ENCODE data around the gene TRIO.

TRIO gene

DNA sequence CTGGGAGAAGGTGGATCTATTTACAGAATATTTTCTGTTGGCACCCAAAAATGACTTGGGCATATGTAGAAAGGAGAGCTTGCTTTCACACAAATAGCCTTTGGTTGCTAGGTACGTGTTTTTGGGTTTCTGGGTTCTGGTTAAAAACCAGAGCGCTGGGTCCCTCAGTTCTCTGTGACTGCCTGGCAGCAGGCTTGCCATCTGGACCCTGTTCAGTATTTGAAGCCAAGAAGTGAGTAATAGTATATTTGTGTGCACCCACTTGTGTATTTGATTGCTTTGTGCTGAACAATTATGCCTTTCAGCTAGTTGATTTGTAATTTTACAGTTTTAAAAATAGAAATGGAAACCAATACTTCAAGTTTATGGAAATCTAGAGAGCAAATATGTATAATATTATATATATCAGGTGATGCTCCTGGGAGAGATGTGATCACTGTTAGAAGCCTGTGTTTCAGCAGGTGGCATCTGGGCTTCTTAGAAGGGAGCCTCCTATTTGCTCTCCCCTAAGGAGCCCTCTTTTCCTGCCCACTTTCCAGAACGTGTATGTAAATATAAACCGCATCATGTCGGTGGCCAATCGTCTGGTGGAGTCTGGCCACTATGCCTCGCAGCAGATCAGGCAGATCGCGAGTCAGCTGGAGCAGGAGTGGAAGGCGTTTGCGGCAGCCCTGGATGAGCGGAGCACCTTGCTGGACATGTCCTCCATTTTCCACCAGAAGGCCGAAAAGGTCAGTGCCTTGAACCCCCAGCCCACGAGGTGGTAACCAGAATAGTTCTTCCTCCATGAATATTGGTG is 153.6 kb downstream of the TRIO start:
- H3K36me3 ChIP-seq, result peaks cover 37 to 49% (median 46%) of the 10 kb centered on the region in 3 donors
- H3K4me3 ChIP-seq, result no peak overlapping the region
- no peak for DNase-seq
- no peaks in the 10 kb centered on the region for H3K27me3 ChIP-seq
- TF ChIP-seq, protein P1, sequence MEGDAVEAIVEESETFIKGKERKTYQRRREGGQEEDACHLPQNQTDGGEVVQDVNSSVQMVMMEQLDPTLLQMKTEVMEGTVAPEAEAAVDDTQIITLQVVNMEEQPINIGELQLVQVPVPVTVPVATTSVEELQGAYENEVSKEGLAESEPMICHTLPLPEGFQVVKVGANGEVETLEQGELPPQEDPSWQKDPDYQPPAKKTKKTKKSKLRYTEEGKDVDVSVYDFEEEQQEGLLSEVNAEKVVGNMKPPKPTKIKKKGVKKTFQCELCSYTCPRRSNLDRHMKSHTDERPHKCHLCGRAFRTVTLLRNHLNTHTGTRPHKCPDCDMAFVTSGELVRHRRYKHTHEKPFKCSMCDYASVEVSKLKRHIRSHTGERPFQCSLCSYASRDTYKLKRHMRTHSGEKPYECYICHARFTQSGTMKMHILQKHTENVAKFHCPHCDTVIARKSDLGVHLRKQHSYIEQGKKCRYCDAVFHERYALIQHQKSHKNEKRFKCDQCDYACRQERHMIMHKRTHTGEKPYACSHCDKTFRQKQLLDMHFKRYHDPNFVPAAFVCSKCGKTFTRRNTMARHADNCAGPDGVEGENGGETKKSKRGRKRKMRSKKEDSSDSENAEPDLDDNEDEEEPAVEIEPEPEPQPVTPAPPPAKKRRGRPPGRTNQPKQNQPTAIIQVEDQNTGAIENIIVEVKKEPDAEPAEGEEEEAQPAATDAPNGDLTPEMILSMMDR (IDR thresholded peaks at IDR 0.05), result no peak
- H3K27ac ChIP-seq, result no peak overlapping the region
- H3K4me1 ChIP-seq, result peaks cover 0 to 17% (median 10%) of the 10 kb centered on the region in 4 donors
- intact Hi-C loops (cut with DNase I; ENCODE audit: low total_unique reads), result no loop called here
- H3K9me3 ChIP-seq, result no peaks in the 10 kb centered on the region

DNA sequence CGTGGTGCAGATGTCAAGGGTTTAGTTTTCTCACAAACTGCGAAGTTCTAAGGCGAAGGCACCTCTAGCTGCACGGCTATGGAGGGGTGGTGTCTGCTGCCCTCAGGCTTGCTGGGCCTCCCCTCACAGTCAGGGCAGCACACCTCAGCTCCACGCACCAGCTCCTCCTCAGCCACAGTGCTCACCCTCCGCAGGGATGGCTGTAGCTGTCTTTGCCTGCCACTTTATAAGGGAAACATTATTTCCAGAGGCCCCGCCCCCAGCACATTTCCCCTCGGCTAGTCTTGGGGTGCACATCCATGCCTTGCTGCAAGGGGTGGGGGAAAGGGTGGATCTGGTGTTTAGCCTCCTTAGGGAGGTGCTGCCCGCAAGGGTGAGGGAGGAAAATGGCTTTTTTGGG is 154.6 kb downstream of the TRIO start:
- intact Hi-C loops (cut with DNase I; ENCODE audit: low total_unique reads), result no loop called here
- Histone ChIP-seq H3K27ac (no peak overlapping the region), H3K36me3 (peaks cover 37 to 49% (median 46%) of the 10 kb centered on the region in 3 donors), H3K4me3 (no peak overlapping the region), H3K4me1 (peaks cover 0 to 17% (median 10%) of the 10 kb centered on the region in 4 donors), H3K27me3 (no peaks in the 10 kb centered on the region), H3K9me3 (no peaks in the 10 kb centered on the region)
- no peak for DNase-seq
- TF ChIP-seq, protein P1 (IDR thresholded peaks at IDR 0.05), result no peak

DNA sequence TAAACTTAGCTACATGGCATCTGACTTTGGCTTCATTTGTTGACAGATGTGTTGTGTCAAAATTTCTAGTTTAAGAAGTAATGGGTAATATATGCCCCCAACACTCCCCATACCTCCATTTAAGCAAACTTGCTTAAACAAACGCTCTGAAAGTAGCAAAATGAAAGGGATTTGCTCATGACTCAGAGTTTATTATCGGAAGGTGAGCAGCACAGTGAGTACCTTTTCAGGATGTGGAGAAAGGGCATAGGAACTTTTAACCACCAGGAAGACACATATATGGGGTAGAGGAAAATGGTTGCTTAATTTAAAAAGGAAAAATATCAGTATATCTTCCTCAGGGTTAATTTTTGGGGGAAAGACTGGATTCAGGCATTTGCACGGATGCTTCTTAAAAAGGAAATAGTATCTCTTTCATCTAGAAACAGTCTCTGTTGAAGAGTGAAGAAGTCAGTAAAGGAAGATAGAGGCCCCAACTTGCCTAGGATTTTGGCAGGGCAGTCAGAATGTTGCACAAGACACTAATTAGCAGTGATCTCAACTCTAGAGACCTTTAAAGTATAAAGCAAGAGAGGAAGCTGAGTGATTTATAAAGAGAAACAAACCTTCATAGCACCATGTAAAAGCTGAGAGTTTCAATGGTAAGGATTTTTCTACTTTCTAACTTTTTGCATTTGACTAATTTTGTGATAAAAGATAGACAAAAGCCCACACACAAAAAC is 155.1 kb downstream of the TRIO start:
- Histone ChIP-seq H3K27me3 (no peaks in the 10 kb centered on the region), H3K27ac (no peak overlapping the region), H3K9me3 (no peaks in the 10 kb centered on the region), H3K36me3 (peaks cover 32 to 43% (median 42%) of the 10 kb centered on the region in 3 donors), H3K4me3 (no peak overlapping the region), H3K4me1 (peaks cover 0 to 17% (median 10%) of the 10 kb centered on the region in 4 donors)
- TF ChIP-seq, protein P1 (IDR thresholded peaks at IDR 0.05), result no peak
- intact Hi-C loops (cut with DNase I; ENCODE audit: low total_unique reads), result no loop called here
- no peak for DNase-seq

DNA sequence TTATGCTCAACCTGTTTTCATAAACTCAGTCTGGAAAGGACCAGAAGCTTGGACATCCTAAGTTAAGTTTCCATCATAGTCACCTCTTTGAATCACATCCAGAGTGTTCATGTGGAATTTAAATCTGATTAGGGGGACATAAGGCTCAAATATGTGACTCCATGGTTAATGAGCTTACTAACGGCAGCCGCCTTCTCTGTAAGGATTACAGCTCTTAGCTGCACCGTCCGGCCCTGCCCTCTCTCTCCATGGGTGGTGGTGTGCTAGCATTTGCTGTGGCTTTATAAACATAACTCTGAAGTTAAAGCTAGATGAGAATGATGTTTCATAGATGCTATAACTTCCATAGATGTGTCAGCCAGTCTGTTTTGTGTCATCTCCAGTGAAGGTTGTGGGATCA is 156.5 kb downstream of the TRIO start:
- no peaks in the 10 kb centered on the region for H3K27me3 ChIP-seq
- peaks cover 29 to 46% (median 32%) of the 10 kb centered on the region in 3 donors for H3K36me3 ChIP-seq
- no peak for DNase-seq
- no peak overlapping the region for H3K4me3 ChIP-seq
- intact Hi-C loops (cut with DNase I; ENCODE audit: low total_unique reads), result no loop called here
- TF ChIP-seq, protein P1 (IDR thresholded peaks at IDR 0.05), result no peak
- H3K9me3 ChIP-seq, result no peaks in the 10 kb centered on the region
- H3K4me1 ChIP-seq, result peaks cover 0 to 17% (median 10%) of the 10 kb centered on the region in 4 donors
- no peak overlapping the region for H3K27ac ChIP-seq

DNA sequence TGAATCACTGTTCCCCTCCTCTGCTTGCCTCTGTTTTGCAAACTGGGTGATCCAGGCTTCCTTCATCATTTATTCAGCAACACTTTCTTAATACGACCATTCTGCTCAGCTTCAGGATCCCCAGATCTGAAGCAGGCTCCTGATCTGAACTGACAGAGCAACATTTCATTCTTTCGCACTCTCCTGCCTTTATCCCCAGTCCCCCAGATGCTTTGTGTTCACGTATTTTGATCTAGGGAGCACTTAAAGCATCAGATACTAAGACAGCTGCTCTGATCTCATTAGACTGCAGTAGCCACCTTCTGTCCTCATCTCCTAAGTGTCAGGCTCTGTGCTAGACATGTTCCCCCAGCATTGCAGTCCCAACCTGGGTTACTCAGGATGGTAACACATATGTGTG is 158.0 kb downstream of the TRIO start:
- Histone ChIP-seq H3K27me3 (no peaks in the 10 kb centered on the region), H3K27ac (no peak overlapping the region), H3K4me3 (no peak overlapping the region), H3K4me1 (peaks cover 0 to 12% (median 8%) of the 10 kb centered on the region in 4 donors), H3K9me3 (no peaks in the 10 kb centered on the region), H3K36me3 (peaks cover 29 to 60% (median 45%) of the 10 kb centered on the region in 3 donors)
- TF ChIP-seq, protein P1 (IDR thresholded peaks at IDR 0.05), result no peak
- intact Hi-C loops (cut with DNase I; ENCODE audit: low total_unique reads), result no loop called here
- DNase-seq, result no peak
